GM19324 (cell line): Measurements from ENCODE around the gene NHSL2.
"Not testable (repeated sequence)": the region's sequence is repeated elsewhere in the genome, so short reads cannot be mapped to it uniquely, and the experiment has no call there.

Source experiments
- ATAC-seq: cut with Tn5 transposase; IDR thresholded peaks from one replicate; pipeline ENCODE4 v1.9.1; 2021; ENCODE audit warnings: mild to moderate bottlenecking, moderate library complexity; ENCODE audit not compliant: unreplicated experiment, low FRiP score

The NHSL2 gene

DNA sequence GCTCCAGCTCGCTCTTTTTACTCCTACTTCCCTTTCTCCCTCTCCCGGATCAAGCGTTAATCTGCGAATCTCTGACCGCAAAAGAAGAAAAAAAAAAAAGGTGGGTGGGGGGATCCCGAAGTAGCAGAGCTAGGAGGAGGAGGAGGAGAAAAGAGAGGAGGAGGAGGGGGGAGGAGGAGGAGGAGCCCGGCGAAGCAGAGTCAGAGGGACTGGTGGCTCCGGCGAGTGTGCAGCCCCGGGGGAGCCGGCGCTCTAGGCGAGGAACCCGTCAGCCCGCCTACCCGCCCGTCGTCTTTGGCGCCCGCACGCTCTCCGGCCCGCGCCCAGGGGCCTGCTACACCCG is at the start of gene NHSL2:
Gene NHSL2 (plus strand): TSS at position 203 of the 343 bp plus-strand sequence.
- no peak for ATAC-seq

DNA sequence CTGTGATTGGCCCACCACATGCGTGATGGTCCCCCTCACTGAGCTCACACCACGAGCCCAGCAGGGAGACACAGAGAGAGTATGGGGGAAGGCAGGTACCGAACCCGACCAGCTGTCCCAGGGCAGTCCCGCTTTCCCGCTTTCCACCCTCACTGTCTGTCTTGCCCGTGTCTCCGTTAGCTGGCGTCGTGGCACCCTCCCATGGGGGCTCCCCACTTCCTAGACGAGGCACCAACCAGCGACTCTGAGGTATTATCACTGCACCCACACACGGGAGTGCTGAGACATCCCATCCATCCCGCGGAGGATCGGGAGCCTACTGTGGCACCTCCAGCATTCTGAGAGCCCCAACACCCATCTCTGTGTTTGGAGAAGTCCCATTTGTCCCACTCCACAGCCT is 43.0 kb upstream of the NHSL2 start:
- ATAC-seq, result no peak

DNA sequence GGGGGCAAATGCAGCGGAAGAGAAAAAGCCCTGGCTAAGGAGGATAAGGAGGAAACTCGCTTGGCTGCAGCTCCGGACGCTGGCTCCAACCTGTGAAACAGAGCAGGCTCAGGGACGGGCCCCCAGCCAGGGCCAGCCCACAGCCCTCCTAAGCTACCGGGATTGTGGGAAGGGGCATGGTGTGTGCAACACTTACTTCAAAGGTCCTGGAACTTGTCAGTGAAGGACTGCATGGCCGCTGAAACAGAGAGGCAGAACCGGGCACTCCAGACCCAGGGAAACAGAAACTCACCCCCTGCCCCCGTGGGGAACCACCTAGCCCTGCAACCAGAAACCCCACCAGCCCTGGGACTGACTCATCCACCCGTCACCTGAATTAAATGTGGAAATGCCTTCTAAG is 41.1 kb upstream of the NHSL2 start:
- not testable (repeated sequence) for ATAC-seq

DNA sequence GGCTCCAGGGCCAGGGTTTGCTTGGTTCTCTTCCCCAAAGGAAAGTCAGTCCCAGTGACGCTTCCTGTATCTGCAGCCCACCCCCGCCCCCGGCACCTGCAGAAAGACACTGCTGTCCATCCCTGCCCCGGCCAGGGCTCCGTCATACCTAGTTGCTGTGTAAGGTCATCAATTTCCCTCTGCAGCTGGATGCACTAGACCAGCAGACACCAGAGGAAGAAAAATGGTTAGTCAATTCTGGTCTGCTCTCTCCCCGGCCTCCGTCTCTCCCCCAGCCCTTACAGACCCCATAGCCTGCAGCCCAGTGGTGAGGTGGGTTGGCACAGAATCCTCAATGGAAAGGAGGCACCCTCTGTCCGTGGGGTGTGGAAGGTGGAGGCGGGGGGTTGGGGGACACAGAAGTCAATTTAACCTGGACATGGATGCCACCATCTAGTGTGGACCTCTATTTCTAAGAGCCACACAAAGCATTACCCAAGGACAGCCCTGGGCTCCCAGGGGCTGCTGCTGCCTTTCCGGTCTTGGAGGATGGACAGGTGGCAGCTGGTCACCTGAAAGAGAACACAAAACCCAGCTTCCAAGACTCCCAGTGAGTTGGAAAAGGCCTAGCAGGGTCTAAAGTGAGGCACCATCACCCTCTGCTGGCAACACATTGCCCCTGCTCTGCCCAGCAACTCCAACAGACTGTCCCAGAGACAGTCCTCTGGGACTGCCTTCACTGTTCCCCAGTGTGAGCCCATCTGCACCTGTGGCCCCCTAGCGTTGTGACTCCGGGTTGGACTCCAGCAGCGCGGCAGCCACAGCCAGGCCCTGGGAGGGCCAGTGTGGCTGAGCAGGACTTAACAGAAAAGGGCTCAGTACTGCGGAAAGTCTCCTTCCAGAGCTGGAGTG is 40.2 kb upstream of the NHSL2 start:
- no peak for ATAC-seq

DNA sequence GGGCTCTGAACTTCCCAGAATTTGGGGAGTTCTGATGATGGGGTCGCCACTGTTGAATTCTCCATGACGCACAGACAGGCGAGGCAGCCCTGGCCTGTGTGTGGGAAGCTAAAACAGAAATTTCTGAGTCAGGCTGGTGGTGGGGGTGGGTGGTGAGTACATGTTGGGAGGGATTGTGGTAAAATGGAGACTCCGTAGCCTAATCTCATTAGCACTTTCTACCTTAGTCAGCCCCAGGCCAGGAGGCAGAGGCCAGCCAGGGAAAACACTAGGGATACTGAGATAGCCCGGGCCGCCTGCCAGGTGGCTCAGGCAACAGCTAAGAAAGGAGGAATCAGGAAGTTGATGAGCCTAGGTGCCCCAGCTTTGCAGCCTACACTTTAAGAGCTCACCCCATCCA is 39.3 kb upstream of the NHSL2 start:
- ATAC-seq, result no peak

DNA sequence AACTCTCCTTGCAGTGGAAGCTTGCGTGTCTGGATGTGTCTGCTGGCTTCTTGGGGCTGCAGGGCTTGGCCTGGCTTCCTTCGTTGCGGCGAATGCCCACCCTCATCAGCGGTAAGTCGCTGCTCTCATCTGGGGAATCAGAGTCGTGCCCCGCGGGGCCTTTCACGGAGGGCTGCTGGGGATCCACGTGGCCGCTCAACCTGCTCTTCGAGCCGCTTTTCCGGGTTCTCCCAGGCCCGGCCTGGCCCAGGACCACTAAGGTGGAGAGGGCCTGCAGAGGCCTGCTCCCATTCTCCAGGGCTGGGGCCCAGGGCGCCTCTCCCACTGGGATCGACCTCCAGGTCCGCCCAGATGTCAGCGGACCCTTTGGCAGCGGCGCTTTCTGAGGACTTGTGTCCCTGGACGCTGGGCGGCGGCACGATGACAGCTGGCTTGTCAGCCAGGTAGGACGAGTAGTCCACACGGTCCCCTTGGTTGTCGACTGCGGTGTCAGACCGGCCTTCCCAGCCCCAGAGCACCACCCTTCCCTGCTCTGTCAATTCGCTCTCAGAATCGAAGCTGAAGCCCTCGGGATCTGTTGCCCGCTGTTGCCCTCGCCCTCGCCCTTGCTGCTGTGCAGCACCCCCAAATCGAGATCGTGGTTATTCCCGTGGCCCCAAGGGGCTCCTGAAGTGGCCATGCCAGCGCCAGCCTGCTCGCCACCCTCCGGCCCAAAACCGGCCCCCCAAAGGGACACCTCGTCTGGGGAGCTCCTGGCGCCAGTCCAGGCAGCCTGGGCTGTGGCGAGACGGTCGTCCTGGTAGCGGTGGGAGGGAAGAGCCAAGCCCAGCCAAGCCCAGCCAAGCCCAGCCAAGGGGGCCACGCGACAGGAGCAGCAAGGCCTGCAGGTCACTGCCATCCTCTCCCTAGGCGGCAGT is 37.8 kb upstream of the NHSL2 start:
- ATAC-seq, result no peak

DNA sequence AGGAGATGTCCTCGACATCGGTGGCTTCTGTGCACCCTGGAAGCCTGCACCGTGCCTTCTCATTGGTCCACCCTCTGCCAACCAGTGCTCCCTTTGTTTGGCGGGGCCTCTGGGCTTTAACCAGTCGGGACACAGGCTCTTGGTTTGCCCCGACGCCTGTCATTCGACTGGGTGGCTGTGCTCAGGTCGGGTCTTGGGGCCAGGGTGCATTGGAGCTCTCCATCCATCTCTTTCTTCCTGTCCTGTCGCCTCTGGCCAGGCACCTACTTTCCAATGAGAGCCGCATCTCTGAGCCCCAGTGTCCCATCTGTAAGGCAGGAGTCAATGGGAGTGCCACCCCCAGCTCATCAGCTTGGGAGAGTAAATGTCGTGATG is 37.2 kb upstream of the NHSL2 start:
- no peak for ATAC-seq

DNA sequence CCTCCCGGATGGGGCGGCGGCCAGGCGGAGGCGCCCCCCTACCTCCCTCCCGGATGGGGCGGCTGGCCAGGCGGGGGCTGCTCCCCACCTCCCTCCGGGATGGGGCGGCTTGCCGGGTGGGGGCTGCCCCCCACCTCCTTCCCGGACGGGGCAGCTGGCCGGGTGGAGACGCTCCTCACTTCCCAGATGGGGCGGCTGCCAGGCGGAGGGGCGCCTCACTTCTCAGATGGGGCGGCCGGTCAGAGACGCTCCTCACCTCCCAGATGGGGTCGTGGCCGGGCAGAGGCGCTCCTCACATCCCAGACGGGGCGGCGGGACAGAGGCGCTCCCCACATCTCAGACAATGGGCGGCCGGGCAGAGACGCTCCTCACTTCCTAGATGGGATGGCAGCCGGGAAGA is 33.8 kb upstream of the NHSL2 start:
- ATAC-seq, result not testable (repeated sequence)

DNA sequence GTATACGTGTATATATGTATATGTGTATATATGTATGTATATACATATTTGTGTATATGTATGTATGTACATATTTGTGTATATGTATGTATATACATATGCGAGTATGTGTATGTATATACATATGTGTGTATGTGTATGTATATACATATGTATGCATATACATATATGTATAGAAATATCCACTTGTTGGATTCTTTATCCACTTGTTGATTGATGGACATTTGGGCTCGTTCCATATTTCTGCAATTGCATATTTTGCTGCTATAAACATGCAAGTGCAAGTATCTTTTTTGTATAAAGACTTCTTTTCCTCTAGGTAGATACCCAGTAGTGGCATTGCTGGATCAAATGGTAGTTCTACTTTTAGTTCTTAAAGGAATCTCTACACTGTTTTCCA is 25.5 kb upstream of the NHSL2 start:
- ATAC-seq, result no peak

DNA sequence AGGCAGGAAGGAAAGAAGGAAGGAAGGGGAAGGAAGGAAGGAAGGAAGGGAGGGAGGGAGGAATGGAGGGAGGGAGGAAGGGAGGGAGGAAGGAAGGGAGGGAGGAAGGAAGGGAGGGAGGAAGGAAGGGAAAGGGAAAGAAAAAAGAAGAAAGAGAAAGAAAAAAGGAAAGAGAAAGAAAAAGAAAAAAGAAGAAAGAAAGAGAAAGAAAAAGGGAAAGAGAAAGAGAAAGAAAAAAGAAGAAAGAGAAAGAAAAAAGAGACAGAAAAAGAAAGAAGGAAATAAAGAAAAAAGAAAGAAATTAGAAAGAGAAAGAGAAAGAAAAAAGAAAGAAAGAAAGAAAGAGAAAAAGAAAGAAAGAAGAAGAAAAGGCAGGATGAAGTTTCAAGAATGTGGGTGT is 15.0 kb upstream of the NHSL2 start:
- ATAC-seq, result no peak

DNA sequence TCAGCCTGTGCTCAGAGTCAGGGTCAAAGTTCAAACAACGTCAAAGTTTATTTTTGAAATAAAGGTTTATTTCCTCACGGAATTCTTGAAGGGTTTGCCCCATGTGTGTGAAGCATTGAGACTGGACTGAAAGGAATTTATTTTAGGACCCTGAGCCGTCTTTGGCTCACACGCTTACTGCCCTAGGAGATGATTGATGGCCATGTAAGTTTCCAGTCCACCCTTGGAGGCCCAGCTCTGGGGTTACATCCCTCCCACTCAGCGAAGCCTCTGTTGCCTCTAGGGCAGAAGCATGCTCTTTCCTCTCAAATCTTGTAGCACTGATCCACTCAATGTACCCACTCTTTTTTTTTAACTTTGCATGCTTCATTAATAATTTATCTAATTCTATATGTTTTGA is 4.5 kb upstream of the NHSL2 start:
- no peak for ATAC-seq

DNA sequence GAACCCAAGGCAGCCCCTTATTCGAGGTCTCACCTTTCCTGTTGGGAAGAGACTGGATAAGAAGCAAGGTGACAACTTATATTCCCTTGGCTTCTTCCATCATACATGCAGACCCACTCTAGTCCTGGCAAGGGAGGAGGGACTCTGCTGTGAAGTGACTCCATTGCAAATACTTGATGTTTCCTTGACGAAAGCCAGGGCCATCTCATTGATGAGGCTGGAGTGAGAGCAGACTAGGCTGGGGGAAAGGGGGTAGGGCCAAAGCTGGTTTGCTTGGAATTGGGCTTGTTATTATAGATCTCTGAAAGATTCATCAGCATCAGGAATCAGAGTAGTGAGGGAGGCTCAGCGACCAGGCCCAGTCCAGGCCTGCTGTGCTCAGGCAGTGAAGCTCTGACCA is 2.3 kb upstream of the NHSL2 start:
- ATAC-seq, result no peak

DNA sequence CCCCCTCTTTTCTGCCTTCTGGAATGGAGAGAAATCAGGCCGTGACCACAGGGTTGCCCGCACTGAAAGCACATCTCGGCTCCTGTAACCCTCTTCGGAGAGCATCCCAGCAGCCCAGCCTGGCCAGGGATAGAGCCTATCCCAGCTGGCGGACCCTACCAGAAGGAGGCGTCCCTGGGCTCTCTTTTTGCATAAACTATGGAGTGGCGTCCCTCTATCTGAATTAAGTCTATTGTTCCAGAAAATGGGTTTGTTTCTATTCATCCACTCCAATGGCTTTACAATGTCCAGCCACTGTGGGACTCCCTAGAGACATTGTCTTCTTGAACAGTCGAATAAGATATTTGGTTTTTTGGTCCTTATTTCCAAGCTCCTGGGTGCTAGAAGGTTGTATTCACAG is 689 bp upstream of the NHSL2 start:
- ATAC-seq, result no peak

DNA sequence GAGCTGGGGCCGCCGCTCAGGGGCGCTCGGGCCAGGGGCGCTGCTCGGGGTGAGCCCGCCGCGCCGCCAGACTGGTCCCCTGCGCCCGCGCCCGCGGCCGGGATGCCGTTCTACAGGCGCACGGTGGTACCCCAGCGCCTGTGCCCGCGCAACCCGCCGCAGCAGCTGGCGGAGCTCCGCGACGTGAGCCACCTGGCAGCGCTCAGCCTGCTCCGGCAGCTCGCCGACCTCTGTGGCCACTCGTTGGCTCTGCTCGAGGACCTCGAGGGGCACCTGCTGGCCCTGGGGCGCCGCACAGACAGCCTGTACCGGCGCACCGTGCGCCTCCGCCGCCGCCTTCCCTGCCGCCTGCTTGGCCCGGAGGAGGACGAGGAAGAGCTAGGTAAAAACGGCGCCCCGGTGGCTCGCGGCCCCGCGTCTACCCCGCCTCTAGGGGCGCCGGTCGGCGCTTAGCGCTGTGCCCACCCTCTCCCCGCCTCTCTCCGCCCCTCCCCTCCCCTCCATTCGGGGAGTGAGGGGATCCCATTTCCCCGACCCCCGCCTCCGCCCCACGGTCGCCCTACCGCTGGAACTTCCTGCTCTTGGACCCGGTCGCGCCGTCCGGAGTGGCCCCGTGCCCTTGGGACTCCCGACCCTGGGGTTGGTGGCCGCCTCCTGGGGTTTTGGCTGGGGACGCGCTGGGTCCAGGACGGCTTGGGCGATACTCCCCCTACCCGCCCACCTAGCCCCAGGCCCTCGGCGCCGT is 513 bp downstream of the NHSL2 start:
- no peak for ATAC-seq

DNA sequence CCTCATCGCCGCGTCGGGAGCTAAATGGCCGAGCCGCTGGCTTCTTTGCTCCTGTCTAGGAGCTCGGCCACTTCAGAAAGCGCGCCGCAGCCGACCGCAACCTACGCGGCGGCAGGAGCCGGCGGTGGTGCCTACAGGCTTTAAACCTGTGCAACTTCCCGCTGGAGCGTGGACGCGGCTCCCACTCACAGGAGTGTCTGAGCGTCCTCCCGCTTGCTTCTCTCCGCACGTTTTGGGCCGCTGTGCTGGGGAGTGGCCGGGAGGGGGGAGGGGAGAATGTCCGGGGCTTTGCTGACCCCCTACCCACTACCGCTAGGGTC is 1.0 kb downstream of the NHSL2 start:
- ATAC-seq, result no peak

DNA sequence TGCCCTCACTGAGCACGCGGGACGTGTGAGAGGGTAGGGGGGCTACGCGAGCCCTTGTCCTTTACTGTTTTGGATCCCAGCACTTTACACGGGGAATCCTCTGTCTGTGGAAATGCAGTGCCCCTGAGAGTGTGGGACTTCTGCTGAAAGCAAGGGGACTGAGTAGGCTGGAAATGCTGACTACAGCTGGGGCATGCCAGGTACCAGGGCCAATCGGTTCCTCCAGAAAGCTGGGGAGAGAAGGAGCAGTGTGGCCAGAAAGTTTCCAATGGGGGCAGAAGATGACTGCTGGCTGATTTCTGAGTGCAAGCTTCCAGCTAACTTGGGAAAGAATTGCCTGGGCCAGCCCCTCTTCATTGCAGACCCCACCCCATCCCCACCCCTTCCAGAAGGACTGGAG is 1.5 kb downstream of the NHSL2 start:
- no peak for ATAC-seq

DNA sequence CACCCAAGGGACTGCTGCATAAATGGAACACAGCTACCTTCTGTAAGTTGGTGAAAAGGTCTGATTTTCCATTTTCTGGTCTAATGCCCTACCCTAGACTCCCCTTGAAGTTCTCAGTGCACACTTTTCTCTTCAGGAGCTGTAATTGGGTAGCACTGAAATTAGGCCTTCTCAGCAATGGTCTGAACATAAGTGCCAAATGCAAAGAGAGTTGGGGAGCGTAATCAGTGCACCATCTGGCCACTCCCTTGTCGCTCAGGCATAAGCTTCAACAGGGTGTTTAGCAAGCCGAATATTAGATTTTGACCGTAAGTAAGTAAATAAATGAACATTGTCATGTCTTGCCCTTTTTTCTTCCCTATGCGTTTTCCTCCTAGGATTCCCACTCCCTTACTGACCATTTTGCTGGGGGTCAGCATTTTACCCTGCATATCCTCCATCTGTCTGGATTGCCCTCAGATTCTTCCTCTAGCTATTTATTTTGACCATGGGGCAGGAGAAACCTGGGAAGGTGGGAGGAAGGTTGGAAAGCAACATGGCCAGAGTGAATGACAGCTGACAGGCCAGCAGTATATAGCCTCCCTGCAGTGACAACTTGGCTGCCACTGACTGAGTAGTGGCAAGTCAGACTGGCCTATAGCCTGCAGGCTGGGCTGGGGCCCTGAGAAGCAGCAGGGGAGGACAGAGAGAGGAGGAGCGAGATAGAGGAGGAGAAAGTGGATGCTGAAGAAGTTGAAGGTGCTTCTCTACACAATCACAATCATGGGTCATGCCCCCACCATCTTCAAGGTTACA is 2.7 kb downstream of the NHSL2 start:
- no peak for ATAC-seq

DNA sequence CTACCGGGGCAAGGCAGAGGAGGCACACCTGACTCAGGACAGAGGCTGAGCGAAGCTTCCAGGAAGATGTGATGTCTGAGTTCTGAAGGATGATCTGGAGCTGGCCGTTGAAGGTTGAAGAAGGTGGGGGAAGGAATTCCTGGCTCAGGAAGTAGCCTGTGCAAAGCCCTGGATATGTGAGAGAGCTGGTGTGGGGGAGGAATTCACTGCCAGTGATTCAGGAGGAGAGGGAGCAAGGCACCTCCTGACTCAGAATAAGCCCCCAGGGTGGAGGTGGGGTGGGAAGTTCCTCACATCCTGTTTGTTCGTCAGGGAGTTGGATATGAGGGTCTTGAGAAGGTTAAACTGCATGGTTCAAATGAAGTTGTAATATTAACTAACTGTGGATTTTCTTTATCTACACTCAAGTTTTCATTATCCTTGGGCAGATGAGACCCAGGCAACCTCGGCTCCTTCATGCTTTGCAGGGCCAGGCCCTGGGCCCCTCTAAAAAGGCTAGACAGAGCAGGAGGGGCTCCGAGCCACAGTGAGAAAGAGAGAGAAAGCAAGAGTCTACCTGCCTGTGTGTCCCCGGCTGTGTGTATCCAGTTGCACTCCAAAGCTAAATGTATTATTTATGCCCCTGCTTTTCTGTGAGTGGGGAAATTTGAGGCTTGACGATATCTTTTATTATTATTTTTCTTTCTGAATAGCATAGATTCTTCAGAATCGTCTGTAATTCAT is 7.1 kb downstream of the NHSL2 start:
- no peak for ATAC-seq

DNA sequence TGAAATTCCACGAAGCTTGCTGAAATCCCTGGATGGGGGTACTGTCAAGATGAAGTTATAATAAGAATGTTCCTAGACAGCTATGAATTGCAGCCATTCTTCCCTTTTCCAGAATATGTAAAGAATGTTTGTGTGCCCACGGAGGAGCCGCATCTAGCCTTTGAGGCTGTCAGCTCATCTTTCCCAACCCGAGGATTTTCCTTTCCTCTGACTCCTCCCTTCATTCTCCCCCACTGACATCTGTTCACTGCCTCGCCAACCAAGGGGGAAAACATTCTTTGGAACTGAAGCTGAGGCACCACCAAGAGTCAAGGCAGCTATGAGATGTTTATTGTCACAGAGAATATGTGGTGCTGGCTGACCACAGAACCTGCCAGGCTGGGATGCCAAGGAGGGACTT is 8.8 kb downstream of the NHSL2 start:
- no peak for ATAC-seq

DNA sequence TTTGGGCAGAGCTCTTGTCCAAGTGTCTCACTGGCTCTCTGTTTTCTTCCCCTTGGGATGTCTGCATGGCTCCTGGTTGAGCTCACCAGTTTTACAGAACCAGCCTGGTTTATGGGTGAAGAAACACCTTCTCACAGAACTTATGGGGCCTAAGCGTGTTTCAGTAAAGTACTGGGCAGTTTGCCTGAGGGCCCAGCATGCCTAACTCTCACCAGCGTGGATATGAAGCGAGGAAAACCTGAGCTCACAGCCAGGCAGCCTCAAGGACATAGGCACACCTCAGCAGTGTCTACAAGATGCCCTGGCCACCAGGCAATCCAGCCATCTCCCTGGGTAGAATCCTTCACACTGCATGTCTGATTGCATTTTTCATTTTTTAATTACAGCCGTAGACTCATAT is 9.2 kb downstream of the NHSL2 start:
- ATAC-seq, result no peak
